Measurements from ENCODE around the gene ZCCHC7.

ZCCHC7 gene

DNA sequence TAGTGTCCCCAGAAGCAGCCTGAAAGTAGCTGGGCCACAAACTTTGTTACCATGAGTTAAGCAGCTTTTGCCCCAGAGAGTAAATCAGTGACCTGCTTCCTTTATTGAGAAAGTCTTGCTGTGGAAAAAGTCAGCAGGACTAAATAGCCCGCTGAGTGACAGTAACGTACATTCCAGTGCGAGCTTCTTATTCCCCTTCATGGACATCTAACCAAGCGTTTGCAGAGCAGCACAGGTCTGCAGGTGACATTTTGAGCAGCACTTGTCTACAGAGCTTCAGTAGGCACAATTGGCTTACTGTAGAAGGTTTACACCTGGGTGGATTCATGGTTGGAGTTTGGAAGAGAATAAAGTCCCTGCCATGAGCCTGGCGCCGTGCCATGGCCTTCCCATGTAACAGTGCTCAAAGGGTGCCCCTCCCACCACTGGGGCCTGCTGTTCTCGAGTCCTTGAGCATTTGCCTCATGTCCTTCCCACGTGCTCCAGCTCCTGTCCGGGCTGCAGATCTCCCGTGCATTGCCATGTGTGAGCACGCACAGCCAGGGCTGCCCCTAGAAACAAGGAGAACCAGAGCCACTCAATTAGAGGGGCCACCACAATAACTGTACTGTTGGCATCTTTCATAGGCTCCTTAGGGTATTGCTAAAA lies 260.8 kb downstream of the ZCCHC7 start:
- H3K79me2 ChIP-seq (ENCODE audit: insufficient read depth, low read depth), result no peaks in the 10 kb centered on the region
- H3K4me3 ChIP-seq (IDR thresholded peaks at IDR 0.05; ENCODE audit: insufficient read depth, low read depth, low read length), result no peak overlapping the region
- no peak overlapping the region for H3K4me2 ChIP-seq
- TF ChIP-seq, protein P1, sequence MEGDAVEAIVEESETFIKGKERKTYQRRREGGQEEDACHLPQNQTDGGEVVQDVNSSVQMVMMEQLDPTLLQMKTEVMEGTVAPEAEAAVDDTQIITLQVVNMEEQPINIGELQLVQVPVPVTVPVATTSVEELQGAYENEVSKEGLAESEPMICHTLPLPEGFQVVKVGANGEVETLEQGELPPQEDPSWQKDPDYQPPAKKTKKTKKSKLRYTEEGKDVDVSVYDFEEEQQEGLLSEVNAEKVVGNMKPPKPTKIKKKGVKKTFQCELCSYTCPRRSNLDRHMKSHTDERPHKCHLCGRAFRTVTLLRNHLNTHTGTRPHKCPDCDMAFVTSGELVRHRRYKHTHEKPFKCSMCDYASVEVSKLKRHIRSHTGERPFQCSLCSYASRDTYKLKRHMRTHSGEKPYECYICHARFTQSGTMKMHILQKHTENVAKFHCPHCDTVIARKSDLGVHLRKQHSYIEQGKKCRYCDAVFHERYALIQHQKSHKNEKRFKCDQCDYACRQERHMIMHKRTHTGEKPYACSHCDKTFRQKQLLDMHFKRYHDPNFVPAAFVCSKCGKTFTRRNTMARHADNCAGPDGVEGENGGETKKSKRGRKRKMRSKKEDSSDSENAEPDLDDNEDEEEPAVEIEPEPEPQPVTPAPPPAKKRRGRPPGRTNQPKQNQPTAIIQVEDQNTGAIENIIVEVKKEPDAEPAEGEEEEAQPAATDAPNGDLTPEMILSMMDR (conservative IDR thresholded peaks at IDR 0.05; ENCODE audit: low read depth, low read length), result no peak
- H4K20me1 ChIP-seq (ENCODE audit: insufficient read depth), result no peaks in the 10 kb centered on the region
- H3K9ac ChIP-seq, result no peak overlapping the region
- no peaks in the 10 kb centered on the region for H3K27me3 ChIP-seq (ENCODE audit: insufficient read depth, low read depth)
- H2AFZ ChIP-seq (ENCODE audit: low read depth), result no peak overlapping the region
- H3K4me1 ChIP-seq (ENCODE audit: low read depth, poor library complexity, severe bottlenecking), result no peaks in the 10 kb centered on the region
- H3K36me3 ChIP-seq (ENCODE audit: insufficient read depth), result no peaks in the 10 kb centered on the region
- H3K27ac ChIP-seq, result no peak overlapping the region

DNA sequence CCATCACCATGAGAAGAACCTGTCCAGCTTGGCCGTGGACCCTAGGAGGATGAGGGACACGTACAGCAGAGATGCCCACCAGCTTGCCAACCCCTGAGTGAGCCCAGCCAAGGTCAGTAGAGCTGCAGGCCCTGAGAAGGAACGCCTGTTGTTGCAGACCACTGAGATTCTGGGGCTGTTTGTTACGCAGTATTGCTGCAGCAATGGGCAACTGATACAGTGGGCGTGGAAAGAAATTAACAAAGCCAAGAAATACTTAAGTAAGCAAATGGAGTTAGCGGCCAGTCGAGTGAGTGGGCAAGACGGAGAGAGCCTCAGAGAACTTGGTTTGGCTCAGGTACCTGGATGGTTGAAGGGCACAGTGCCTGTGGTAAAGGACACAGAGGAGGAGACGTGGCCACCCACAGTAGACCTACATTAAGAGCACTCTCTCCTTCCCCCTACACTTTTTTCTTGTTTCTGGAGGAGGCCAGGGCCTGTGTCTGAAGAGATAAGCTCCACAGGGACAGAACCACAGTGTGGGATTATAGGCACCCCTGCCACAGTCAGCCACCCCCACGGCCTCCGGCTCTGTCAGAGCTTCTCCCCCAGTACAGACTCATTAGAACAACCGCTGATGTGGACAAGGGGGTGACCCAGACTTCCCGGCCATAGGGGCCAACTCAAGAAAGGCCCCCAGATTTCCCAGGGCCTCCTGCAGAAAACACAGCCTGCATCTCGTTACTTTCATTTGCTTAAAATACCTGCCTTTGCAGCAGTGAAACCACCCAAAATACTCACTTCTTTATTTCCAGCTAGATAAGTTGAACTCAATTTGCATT lies 262.0 kb downstream of the ZCCHC7 start:
- Histone ChIP-seq H3K9ac (no peak overlapping the region), H3K4me1 (ENCODE audit: low read depth, poor library complexity, severe bottlenecking) (no peaks in the 10 kb centered on the region), H3K36me3 (ENCODE audit: insufficient read depth) (no peaks in the 10 kb centered on the region), H3K79me2 (ENCODE audit: insufficient read depth, low read depth) (no peaks in the 10 kb centered on the region), H3K27ac (no peak overlapping the region), H3K4me3 (IDR thresholded peaks at IDR 0.05; ENCODE audit: insufficient read depth, low read depth, low read length) (no peak overlapping the region), H2AFZ (ENCODE audit: low read depth) (no peak overlapping the region), H3K27me3 (ENCODE audit: insufficient read depth, low read depth) (no peaks in the 10 kb centered on the region), H3K4me2 (no peak overlapping the region), H4K20me1 (ENCODE audit: insufficient read depth) (no peaks in the 10 kb centered on the region)
- TF ChIP-seq, protein P1 (conservative IDR thresholded peaks at IDR 0.05; ENCODE audit: low read depth, low read length), result no peak

DNA sequence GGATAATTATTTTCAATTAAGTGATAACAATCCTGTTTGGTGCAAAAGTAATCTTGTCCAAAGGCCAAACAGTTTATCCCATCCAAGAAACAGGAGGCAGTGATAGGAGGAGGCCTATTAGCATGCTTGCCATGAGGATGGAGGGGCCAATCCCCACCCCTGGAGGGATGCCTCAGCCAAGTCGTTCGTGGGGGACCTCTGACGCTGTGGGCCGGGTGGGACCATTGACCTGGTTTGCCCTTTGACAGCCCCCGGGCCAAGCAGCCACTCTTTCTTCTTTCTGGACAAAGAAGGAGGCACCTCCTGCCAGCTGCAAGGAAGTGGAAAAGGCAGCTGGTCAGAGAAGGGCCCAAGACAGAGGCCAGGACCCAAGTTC lies 262.6 kb downstream of the ZCCHC7 start:
- no peak overlapping the region for H3K27ac ChIP-seq
- H3K4me2 ChIP-seq, result no peak overlapping the region

DNA sequence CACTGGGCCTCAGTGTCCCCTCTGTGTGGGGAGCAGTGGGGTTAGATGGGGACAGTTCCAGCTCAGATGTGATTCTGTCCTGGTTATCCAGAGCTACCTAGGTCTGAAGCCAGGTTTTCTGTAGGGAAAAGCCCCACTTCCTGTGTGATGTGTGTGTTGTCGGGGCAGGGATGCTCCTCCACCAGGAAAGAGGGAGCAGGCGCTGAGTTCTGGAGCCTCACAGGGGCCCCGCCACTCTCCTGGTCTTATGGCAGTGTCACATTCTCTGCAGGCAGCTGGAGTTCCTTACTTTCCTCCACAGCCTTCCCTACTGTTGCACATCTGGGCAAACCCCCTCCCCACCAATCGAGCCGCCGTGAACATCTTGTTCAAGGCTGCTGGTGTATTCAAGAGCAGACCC lies 263.0 kb downstream of the ZCCHC7 start:
- H3K79me2 ChIP-seq (ENCODE audit: insufficient read depth, low read depth), result no peaks in the 10 kb centered on the region
- H3K4me3 ChIP-seq (IDR thresholded peaks at IDR 0.05; ENCODE audit: insufficient read depth, low read depth, low read length), result no peak overlapping the region
- H3K4me1 ChIP-seq (ENCODE audit: low read depth, poor library complexity, severe bottlenecking), result no peaks in the 10 kb centered on the region
- H3K27ac ChIP-seq, result no peak overlapping the region
- H4K20me1 ChIP-seq (ENCODE audit: insufficient read depth), result no peaks in the 10 kb centered on the region
- no peaks in the 10 kb centered on the region for H3K36me3 ChIP-seq (ENCODE audit: insufficient read depth)
- no peaks in the 10 kb centered on the region for H3K27me3 ChIP-seq (ENCODE audit: insufficient read depth, low read depth)
- no peak overlapping the region for H3K9ac ChIP-seq
- no peak overlapping the region for H2AFZ ChIP-seq (ENCODE audit: low read depth)
- H3K4me2 ChIP-seq, result no peak overlapping the region
- TF ChIP-seq, protein P1 (conservative IDR thresholded peaks at IDR 0.05; ENCODE audit: low read depth, low read length), result no peak

More for the DNA sequence above, 262.6 kb downstream of the ZCCHC7 start:
- no peak overlapping the region for H3K4me3 ChIP-seq (IDR thresholded peaks at IDR 0.05; ENCODE audit: insufficient read depth, low read depth, low read length)
- no peaks in the 10 kb centered on the region for H3K27me3 ChIP-seq (ENCODE audit: insufficient read depth, low read depth)
- TF ChIP-seq, protein P1 (conservative IDR thresholded peaks at IDR 0.05; ENCODE audit: low read depth, low read length), result no peak
- no peaks in the 10 kb centered on the region for H3K36me3 ChIP-seq (ENCODE audit: insufficient read depth)
- H3K9ac ChIP-seq, result no peak overlapping the region
- no peaks in the 10 kb centered on the region for H3K79me2 ChIP-seq (ENCODE audit: insufficient read depth, low read depth)
- H4K20me1 ChIP-seq (ENCODE audit: insufficient read depth), result no peaks in the 10 kb centered on the region
- no peak overlapping the region for H2AFZ ChIP-seq (ENCODE audit: low read depth)
- no peaks in the 10 kb centered on the region for H3K4me1 ChIP-seq (ENCODE audit: low read depth, poor library complexity, severe bottlenecking)
